CD4-positive, alpha-beta T cell treated with Interleukin-6 at 100 ng/mL for 8 hours (primary cell): ENCODE data around the gene RASIP1.
"Not testable (repeated sequence)": the region's sequence is repeated elsewhere in the genome, so short reads cannot be mapped to it uniquely, and the experiment has no call there.

Source experiments
- DNase-seq: peaks from one replicate; pipeline ENCODE4 v3.0.0-alpha.2; 2020; ENCODE audit warnings: mixed read lengths, low spot score

Gene RASIP1, protein sequence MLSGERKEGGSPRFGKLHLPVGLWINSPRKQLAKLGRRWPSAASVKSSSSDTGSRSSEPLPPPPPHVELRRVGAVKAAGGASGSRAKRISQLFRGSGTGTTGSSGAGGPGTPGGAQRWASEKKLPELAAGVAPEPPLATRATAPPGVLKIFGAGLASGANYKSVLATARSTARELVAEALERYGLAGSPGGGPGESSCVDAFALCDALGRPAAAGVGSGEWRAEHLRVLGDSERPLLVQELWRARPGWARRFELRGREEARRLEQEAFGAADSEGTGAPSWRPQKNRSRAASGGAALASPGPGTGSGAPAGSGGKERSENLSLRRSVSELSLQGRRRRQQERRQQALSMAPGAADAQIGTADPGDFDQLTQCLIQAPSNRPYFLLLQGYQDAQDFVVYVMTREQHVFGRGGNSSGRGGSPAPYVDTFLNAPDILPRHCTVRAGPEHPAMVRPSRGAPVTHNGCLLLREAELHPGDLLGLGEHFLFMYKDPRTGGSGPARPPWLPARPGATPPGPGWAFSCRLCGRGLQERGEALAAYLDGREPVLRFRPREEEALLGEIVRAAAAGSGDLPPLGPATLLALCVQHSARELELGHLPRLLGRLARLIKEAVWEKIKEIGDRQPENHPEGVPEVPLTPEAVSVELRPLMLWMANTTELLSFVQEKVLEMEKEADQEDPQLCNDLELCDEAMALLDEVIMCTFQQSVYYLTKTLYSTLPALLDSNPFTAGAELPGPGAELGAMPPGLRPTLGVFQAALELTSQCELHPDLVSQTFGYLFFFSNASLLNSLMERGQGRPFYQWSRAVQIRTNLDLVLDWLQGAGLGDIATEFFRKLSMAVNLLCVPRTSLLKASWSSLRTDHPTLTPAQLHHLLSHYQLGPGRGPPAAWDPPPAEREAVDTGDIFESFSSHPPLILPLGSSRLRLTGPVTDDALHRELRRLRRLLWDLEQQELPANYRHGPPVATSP

GRCh38 chr19:48740164-48740972 is at the start of gene RASIP1:
TSS of gene RASIP1 (minus strand) at chr19:48740610. CDS start at chr19:48740282, 328 bp downstream.
- DNase-seq, result no peak

DNA sequence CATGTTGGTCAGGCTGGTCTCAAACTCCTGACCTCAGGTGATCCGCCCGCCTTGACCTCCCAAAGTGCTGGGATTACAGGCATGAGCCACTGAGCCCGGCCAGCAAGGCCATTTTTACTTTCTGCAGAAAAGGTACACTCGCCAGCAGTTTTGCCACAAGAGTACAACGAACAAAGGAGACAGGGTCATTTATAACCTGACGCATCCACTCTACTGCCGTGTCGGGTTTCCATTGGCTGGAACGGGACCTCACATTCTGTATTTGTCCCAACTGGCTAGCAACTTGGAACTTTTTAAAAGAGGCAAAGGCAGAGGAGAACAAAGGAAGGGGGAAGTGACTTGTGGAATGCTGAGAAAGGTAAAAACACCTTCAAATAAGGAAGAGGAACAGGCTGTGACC is 46.9 kb upstream of the RASIP1 start:
- not testable (repeated sequence) for DNase-seq

DNA sequence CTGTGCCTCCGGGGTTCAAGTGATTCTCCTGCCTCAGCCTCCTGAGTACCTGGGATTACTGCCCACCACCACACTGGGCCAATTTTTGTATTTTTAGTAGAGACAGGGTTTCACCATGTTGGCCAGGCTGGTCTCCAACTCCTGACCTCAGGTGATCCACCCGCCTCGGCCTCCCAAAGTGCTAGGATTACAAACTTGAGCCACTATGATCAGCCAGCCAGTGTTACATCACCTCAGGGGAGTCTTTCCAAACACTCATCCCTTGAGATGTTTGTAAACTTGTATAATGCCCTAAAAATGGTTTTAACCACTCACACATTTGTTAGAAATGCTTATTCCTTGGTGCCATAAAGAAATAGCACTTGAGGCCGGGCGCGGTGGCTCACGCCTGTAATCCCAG is 46.0 kb upstream of the RASIP1 start:
- not testable (repeated sequence) for DNase-seq

DNA sequence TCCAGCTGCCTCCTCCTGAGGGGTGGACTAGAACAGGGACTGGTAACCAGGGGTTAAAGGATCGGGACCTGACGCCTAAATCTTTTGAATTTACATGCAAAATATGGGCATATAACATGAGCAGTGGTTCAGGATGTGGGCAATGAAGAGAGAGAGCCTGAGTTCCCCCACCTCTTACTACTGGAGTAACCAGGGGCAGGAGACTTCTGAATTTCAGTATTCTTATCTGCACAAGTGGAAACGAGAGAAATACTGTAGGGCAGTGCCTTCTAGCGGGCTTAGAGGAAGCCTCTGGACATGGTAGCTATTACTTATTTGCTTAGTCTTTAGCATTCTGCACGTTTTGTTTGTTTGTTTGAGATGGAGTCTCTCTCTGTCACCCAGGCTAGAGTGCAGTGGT is 44.1 kb upstream of the RASIP1 start:
- no peak for DNase-seq

- DNase-seq, result no peak
Measured at GRCh38 chr19:48780631-48781391, 40.4 kb upstream of the RASIP1 start.

GRCh38 chr19:48779636-48780035 is 39.2 kb upstream of the RASIP1 start:
- no peak for DNase-seq

- no peak for DNase-seq
Measured at GRCh38 chr19:48777720-48778119, 37.3 kb upstream of the RASIP1 start.

DNA sequence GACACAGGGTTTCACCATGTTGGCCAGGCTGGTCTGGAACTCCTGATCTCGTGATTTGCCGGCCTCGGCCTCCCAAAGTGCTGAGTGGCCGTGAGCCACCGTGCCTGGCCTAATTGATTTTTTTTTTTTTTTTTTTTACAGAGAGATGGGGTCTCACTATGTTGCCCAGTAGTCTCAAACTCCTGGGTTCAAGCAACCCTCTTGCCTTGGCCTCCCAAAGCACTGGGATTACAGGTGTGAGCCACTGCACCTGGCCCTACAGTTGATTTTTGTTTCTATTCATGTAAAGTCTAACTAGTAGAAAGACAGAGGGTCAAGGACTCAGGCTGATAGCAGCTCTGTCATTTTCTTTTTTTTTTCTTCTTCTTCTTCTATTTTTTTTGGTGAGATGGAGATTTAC is 36.7 kb upstream of the RASIP1 start:
- no peak for DNase-seq

DNA sequence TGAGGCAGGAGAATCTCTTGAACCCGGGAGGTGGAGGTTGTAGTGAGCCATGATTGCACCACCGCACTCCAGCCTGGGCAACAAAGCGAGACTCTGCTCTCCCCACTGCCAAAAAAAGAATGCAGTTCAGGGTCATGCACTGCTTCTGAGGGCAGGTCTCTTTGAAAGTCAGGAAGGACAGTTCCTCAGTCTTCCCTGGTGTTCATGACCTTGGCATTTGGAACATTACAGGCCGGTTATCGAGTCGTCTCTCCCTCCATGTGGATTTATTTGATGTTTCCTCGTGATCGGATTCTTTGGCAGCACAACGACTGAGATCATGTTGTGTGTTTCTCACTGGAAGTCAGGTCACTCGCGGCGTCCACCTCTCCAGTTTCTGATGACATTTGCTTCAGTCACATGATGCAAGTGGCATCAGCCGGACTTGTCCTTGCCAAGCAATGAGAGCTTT is 32.1 kb upstream of the RASIP1 start:
- no peak for DNase-seq

DNA sequence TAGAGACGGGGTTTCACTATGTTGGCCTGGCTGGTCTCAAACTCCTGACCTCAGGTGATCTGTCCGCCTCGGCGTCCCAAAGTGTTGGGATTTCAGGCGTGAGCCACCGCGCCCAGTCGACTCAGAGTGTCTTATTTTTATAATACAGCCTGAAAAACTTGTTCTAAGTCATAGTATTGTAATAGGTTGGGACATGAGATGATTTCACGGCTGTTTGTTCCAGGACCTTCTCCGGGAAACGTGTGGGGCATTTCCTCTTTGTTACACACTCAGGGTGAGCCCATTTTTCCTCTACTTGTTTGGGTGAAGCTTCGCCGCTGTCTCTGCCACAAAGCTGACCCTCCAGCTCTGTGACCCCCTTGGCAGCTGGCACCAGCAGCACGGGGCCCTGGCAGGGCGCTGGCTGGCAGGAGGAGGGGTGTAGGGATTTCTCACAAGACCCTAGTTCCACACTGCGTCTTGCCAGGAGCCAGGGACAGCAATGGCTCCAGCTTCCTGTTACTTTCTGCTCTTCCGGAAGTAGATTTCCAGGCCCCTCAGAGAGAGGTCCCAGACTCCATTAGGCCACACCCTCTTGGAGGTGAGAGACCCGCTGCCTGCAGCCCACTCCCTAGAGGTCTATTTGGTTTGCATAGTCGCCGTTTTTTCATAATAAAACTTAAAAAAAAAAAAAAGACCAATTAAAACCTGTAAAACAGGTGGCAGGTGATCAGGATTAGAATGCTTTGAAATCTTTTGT is 30.5 kb upstream of the RASIP1 start:
- DNase-seq, result no peak

DNA sequence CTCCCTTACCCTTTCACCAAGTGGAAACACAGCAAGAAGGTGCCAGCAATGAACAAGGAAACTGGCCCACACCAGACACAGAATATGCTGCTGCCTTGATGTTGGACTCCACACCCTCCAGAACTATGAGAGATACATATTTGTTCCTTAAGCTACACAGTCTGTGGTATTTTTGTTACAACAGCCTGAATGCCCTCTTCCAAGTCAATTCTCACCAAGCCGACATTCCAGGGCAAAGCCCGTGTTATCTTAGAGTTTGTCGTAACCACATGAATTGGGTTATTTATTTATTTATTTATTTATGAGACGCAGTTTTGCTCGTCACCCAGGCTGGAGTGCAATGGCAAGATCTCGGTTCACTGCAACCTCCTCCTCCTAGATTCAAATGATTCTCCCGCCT is 29.9 kb upstream of the RASIP1 start:
- DNase-seq, result no peak

DNA sequence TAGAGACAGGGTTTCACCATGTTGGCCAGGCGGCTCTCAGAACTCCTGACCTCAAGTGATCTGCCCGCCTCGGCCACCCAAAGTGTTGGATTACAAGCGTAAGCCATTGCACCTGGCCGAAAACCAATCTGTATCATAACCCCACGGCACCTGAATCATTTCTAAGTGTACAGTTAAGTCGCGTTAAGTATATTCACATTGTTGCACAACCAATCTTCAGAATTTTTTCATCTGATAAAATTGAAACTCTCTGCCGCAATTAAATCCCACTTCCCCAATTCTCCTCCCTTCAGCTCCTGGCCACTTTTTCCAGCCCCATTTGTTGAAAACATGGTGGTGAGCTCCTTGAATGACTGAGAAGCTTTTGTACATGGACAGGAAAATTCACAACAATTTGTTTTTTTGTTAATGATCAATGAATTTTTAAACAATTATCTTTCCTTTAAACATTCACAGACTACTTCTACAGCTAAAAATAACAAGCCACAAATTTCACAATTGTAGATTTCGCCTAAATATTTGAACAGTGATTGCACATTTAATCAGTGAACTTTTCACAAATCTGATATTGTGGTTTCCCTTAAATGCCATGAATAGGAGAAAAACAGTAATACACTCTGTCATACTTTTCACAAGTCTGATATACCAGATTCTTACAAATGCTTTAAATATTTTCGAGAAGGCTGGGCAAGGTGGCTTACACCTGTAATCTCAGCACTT is 28.7 kb upstream of the RASIP1 start:
- DNase-seq, result no peak

DNA sequence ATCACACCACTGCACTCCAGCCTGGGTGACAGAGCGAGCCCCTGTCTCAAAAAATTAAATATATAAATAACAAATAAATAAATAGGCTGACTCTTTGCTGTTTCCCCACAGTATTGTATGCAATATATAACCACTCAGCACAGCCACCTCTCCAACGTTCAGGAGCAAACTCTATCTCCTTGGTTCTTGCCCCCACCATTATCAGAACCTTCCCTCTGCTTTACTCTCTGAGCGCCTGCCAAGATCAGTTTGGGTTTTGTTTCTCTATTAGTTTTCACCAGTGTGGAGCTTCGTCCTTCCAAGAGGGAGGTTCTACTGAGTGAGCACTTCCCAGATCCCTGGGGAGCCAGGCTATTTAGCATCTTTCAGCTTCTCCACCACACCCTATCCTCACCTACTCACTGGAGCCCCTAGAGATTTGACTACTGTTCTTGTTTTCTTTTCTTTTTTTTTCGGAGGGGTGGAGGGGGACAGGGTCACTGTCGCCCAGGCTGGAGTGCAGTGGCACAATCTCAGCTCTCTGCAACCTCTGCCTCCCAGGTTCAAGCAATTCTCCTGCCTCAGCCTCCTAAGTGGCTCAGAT is 27.9 kb upstream of the RASIP1 start:
- not testable (repeated sequence) for DNase-seq

DNA sequence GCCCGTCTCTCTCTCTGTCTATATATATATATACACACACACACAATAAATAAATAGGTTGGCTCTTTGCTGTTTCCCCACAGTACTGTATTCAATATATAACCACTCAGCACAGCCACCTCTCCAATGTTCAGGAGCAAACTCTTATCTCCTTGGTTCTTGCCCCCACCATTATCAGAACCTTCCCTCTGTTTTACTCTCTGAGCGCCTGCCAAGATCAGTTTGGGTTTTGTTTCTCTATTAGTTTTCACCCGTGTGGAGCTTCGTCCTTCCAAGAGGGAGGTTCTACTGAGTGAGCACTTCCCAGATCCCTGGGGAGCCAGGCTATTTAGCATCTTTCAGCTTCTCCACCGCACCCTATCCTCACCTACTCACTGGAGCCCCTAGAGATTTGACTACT is 25.4 kb upstream of the RASIP1 start:
- DNase-seq, result not testable (repeated sequence)

DNA sequence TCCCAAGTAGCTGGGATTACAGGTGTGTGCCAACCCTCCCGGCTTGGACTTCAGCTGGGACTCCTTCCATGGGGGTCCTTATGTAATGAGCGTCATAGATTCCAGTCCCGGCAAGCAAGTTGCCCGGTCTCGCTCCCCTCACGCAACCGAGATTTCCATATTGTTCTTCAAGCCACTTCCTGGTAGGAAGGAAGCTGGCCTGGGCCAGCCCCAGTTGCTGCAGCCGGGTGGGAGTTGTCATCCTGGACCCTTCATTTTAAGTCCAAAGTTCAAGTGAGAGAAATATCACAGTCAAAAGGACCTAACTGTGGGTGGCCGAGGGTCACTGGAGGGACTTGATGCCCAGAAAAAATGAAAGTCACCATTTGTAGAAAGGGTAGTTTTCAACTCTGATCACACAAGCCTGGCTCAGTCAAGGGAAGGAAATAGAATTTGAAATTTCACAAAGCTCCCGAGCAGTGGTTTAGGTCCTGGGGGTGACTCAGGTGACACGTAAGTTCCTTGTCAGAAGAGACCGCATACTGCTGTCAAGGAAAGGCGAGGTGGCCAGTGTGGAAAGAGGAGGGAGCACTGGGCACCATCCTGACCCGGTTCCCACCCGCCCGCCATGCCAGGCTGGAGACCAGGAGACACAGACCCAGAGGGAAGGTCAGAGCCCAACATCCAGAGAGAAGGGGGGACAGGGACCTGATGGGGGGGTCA is 20.2 kb upstream of the RASIP1 start:
- no peak for DNase-seq

- DNase-seq, result no peak
Measured at GRCh38 chr19:48757741-48758144, 17.3 kb upstream of the RASIP1 start.

GRCh38 chr19:48757089-48757675 is 16.8 kb upstream of the RASIP1 start:
- no peak for DNase-seq

DNA sequence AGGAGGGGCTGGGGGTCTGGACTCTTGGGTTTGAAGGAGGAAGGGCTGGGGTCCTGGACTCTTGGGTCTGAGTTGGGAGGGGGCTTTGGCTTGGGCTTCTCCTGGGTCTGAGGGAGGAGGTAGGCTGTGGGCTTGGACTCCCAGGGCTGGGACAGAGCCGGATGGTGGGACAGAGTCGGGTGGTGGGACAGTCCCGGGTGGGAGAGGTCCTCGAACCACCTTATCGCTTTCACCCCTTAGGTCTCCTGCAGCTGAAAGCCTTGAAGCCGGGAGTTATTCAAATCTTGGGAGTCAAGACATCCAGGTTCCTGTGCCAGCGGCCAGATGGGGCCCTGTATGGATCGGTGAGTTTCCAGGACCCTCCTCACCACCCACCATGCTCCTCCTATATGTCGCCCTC is 16.3 kb upstream of the RASIP1 start:
- DNase-seq, result no peak
